Suppressor macrophage (primary cell): Measurements from ENCODE around the gene MAP2K3.

Experiments used
- DNase-seq, 4 experiments: peaks; one replicate each; pipeline ENCODE4 v3.0.0-alpha.2; 2020 to 2022

The MAP2K3 gene

GRCh38 chr17:21282850-21283249, 1.7 kb upstream of the MAP2K3 start:
- no peak for DNase-seq

- peak; percentile 73 to 83 (median 80) for DNase-seq
These were observed 811 bp upstream of the MAP2K3 start for GRCh38 chr17:21283482-21284318.

DNA sequence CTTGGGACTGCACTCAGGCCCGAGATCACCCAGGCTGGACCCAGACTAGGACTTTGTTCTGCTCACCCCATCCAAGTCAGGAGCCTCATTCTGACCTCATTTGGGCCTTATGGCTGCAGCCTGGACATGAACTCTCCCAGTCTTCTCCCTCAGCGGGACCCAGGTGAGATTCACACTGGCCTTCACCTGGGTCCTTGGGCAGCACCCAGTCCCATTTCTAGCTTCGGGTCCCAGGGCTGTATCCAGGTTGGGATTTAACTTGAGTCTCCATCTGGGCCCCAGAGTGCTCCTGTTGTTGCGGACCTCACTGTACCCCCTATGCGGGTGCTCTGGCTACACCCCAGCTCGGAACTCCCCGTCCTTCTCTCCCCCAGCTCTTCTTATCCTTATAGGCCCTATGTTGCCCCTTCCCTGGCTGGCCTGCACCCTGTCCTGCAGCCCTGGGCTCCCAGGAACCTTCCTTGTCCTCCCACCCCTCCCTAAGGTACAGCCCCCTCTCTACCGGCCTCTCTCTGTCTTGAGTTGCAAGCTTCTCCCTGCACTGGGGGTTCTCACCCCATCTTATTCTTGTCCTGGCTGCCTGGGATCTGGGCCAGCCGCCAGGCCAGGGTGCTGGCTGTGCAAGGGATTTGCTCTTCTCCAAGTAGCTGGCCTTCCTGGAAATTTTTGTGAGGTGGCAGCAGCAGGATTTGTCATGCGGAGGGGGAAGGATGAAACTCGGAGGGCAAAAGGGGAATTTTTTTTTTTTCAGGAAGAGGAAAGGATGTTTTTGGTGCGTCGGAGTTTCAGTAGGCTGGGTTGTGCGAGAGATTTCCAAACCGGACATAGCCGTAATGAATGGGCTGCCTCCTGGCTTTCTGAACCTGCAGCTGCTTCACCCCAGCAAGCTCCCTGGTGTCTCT, 904 bp downstream of the MAP2K3 start:
- DNase-seq = peak; percentile 74 to 89 (median 85)

- peak; percentile 94 to 98 (median 96) for DNase-seq
These were observed 1.7 kb downstream of the MAP2K3 start for GRCh38 chr17:21286066-21286770.

GRCh38 chr17:21286909-21287702, 2.6 kb downstream of the MAP2K3 start:
- DNase-seq = peak; percentile 21 to 54 (median 46)

DNA sequence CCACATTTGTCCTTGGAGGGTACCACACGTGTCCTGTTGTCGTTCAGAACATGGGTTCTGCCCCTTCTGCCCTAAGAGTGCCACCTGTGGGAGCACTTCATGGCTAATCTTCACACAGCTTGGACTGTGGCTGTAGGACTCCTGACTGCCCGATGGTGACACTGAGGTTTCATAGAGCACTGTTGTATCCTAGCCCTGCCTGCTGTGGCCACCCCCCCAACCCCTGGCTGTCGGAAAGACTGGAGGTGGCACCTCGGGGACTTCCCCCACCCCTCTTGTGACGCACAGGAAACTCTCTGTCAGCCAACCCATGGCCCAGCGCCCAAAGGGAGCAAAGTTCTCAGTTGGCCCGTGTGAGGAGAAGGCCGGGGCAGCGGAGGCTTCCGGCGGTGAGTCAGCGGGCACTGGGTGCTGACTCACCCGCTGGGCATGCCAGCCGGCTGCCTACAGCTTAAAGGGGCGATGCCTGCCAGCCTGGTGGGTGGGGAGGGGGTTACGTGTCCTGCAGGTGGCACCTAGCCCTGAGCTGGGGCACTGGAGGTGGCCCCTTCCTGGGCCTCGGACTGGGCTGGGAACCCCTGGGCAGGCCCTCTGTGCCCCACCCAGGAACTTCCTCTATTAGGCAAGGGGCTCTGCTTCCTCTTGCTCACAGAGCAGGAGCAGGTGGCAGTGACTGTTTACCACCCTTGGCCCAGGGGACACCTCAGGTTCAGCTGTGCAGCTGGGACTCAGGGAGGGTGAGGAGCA, 3.4 kb downstream of the MAP2K3 start:
- DNase-seq = peak; percentile 98 to 99 (median 98)

DNA sequence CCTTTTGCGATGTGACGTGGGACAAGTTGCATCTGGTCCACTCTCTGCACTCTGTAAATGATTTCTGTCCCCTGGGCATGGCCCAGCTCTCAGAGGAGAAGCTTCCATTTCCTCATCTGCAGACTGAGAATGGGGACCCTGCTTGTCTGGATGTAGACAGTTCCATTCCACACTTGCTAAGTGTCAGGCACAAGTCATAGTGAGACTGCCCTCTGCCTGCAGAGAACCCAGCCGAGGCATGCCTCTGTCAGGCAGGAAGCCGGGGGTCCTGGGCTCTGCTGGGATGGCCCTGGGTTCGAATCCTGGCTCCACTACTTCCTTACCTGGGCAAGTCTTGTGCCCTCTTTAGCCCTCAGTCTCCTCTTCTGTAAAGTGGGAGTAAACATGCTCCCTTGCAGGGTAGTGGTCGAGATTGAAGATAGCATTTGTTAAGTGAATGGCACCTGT, 4.1 kb downstream of the MAP2K3 start:
- peak in 3 of 4 experiments; percentile 52 to 62 (median 59) for DNase-seq

GRCh38 chr17:21289175-21289901, 4.8 kb downstream of the MAP2K3 start:
- no peak for DNase-seq

DNA sequence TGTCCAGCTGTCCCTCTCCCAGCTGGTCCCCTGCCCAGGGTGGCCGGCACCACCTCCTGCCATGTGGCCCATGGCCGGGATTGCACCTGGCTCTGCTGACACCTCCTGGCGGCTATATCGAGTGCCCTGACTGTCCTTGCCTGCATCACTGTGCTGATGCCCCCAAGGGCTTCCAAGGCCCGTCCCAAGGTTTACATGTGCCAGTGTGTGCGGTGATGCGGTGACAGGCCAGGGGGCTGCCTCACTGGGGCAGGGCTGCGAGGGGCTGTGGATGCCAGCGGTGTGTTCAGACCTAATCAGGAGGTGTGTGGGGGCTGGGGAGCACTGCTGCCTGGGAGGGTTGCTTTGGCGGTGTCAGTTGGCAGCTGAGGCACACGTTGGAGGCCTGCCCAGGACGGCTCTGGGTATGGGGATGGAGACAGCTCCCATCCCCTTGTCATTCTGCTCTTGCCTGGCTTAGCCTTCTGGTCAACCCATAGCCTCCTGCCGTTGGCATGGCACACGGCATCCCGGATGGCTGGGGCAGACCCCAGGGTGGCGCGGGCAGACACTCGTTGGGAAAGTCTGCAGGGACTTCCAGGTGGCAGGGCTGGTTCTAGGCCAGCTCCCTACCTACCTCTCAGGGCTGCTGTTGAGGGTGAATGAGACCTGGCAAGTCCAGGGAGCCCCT, 5.5 kb downstream of the MAP2K3 start:
- no peak for DNase-seq

- DNase-seq = peak in 2 of 4 experiments; percentile 1 to 2
These were observed 6.8 kb downstream of the MAP2K3 start for GRCh38 chr17:21291357-21291756.

GRCh38 chr17:21291862-21292261, 7.4 kb downstream of the MAP2K3 start:
- DNase-seq = peak in 2 of 4 experiments; percentile 1 to 3

DNA sequence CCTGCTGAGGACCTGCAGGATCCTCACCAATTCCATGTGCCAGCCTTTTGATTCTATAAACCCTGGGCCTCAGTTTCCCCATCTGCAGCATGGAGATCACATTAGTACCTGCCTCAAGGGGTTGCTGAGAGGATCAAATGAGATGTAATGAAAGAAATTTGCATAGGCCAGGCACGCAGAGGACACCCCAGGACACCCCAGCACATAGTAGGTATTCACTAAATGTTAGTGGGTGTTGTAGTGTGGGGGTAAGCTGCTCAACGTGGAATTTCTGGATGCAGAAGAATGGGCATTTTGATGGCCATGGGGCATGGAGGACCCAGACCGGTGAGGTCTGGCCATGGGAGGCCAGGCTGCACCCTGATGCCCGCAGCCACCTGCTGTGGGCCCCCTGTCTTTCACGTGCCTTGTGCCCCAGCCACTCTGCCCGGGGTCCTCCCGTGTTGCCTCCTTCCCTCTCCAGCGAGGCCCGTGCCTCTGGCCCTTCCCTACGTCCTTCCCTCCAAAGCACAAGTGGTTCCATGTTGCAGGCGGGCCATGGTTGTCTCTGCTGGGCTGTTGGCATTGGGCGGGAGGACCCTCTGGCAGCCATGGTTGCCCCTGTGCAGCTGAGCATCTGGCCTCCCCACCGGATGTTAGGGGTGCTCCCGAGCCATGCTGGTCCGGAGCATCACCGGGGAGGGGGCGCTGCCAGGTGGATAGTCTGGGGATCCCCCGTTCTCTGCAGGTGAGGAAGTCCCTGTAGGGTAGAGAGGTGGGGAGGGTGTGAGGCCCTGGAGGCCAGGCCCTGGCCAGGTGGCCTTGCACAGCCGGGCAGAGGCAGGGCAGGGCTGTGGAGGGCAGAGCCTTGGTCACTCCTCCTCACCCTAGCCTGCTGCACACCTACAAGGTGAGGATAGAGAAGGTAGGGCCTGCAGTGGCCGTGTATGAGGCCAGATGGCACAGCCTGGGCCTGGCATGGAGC, 8.6 kb downstream of the MAP2K3 start:
- DNase-seq = peak in 2 of 4 experiments; percentile 1 to 5

DNA sequence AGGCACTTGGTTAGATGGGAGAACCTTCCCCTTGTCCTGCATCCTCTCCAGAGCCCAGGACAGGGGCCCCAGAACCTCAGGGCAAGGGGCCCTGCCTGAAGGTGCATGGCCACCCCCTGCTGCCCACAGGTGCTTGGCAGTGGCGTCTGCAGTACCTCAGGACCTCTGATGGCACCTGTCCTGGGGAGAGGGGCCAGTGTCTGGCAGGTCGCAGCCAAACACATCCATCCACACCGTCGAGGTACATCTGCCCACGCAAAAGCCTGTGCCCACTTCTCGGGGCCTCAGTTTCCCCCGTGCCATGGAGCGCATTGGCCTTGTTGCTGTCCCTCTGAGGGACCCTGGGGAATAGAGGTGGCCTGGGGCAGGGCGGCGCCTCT, 9.3 kb downstream of the MAP2K3 start:
- peak in 1 of 4 experiments; percentile 3 for DNase-seq

- DNase-seq = no peak
These were observed 10.0 kb downstream of the MAP2K3 start for GRCh38 chr17:21294321-21295035.

- DNase-seq = peak in 3 of 4 experiments; percentile 20 to 52 (median 20)
These were observed 10.8 kb downstream of the MAP2K3 start for GRCh38 chr17:21295036-21295952.
